HUES6 (cell line): ENCODE measurements around the gene FLT4.

Experiments
- H3K27ac ChIP-seq: 2 replicates; pipeline ENCODE4 v1.7.0; 2013; ENCODE audit warnings: low read depth, mild to moderate bottlenecking, low read length, inconsistent platforms
- H3K27me3 ChIP-seq: 2 replicates; pipeline ENCODE4 v1.6.1; 2013; ENCODE audit warnings: low read length; ENCODE audit not compliant: control insufficient read depth, insufficient read depth
- H3K36me3 ChIP-seq: 2 replicates; pipeline ENCODE4 v1.6.1; 2013; ENCODE audit warnings: low read length; ENCODE audit not compliant: control insufficient read depth, insufficient read depth
- H3K4me1 ChIP-seq: 2 replicates; pipeline ENCODE4 v1.6.1; 2013; ENCODE audit warnings: low read length; ENCODE audit not compliant: control insufficient read depth, insufficient read depth
- H3K4me3 ChIP-seq: 2 replicates; pipeline ENCODE4 v1.5.1; 2013; ENCODE audit warnings: low read depth, low read length
- H3K9ac ChIP-seq: one replicate; pipeline ENCODE4 v1.6.1; 2013; ENCODE audit warnings: mild to moderate bottlenecking, low read length
- H3K9me3 ChIP-seq: 2 replicates; pipeline ENCODE4 v1.6.1; 2013; ENCODE audit warnings: low read depth, low read length; ENCODE audit not compliant: control insufficient read depth, insufficient read depth

The FLT4 gene

DNA sequence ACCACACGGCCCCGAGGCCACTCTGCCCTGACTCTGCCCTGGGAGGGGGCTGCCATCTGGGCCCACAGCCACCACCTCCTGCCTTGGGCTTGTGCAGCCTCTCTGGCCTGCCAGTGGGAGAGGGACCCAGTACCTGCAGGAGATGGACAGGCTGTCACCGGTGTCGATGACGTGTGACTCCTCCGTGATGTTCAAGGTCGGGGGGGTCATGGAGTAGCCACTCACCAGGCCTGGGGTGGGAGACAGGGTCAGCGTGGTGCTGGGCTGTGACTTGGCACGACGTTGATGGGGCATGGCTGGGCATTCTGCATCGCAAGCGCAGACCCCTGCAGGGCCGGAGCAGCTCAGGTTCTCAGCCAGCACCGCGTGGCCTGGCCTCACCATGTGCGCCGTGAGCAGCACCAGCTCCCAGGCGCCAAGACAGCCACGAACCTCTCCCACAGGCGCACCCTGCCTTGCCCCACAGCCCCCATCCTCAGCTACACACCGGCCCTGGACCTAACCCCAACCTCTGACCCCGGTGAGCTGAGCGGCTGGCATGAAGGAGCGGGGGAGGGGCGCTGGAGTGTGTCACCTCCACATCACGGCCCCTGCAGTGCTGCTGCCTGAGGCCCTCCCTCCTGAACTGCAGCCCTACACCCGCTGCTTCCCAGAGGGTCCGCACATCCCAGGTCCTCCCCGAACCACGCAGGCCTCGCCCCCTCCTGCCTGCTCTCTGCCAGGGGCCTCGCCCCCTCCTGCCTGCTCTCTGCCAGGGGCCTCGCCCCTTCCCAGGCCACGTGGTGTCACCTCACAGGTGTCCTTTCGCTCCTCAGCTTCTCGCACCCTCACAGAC, 17.6 kb downstream of the FLT4 start:
- H3K4me3 ChIP-seq = no peak overlapping the region
- no peaks in the 10 kb centered on the region for H3K27me3 ChIP-seq
- no peak overlapping the region for H3K27ac ChIP-seq
- H3K36me3 ChIP-seq = no peaks in the 10 kb centered on the region
- H3K9me3 ChIP-seq = no peaks in the 10 kb centered on the region
- H3K4me1 ChIP-seq = peaks cover 8% of the 10 kb centered on the region; the same call in 1 of the 2 replicates
- no peak overlapping the region for H3K9ac ChIP-seq

DNA sequence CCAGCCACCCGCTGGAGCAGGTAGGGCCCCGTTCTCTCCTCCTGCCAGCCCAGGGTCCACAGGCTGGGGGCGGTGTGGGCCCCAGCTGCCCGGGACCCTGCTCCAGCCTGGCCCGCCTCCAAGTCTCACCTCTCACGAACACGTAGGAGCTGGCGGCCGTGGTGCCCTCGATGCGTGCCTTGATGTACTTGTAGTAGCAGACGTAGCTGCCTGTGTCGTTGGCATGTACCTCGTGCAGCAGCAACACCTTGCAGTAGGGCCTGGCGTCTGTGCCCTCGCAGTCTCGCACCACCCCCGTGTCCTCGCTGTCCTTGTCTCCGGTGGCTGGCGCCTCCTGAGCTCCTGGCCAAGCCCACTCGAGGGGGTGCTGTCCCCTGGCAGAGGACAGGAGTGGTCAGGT, 19.0 kb downstream of the FLT4 start:
- Histone ChIP-seq H3K9me3 (no peaks in the 10 kb centered on the region), H3K36me3 (no peaks in the 10 kb centered on the region), H3K27ac (no peak overlapping the region), H3K4me1 (peaks cover 8% of the 10 kb centered on the region; the same call in 1 of the 2 replicates), H3K9ac (no peak overlapping the region), H3K4me3 (no peak overlapping the region), H3K27me3 (no peaks in the 10 kb centered on the region)

DNA sequence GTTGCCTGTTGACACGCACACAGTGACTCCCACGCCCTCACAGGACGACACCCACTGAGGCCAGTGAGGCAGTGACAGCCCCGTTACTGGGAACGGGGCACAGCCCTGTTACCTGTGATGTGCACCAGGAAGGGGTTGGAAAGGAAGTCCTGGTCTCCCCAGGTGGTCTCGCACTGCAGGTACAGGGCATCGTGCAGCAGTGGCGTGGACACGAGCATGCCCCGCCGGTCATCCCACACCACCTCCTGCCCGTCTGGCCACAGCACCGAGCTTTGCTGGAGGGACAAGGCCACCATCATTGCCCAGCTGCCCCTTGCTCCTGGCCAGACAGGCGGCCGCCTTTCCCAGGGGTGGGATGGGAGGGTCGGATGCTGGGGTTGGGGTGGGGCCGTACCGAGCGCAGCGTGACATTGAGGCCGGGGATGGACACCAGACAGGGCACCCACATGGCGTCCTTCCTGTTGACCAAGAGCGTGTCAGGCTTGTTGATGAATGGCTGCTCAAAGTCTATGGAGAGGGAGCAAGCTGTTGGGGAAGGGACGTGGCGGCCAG, 19.5 kb downstream of the FLT4 start:
- no peak overlapping the region for H3K4me3 ChIP-seq
- H3K36me3 ChIP-seq = no peaks in the 10 kb centered on the region
- H3K9me3 ChIP-seq = no peaks in the 10 kb centered on the region
- H3K27me3 ChIP-seq = no peaks in the 10 kb centered on the region
- H3K9ac ChIP-seq = no peak overlapping the region
- no peak overlapping the region for H3K27ac ChIP-seq
- H3K4me1 ChIP-seq = peaks cover 8% of the 10 kb centered on the region; the same call in 1 of the 2 replicates

DNA sequence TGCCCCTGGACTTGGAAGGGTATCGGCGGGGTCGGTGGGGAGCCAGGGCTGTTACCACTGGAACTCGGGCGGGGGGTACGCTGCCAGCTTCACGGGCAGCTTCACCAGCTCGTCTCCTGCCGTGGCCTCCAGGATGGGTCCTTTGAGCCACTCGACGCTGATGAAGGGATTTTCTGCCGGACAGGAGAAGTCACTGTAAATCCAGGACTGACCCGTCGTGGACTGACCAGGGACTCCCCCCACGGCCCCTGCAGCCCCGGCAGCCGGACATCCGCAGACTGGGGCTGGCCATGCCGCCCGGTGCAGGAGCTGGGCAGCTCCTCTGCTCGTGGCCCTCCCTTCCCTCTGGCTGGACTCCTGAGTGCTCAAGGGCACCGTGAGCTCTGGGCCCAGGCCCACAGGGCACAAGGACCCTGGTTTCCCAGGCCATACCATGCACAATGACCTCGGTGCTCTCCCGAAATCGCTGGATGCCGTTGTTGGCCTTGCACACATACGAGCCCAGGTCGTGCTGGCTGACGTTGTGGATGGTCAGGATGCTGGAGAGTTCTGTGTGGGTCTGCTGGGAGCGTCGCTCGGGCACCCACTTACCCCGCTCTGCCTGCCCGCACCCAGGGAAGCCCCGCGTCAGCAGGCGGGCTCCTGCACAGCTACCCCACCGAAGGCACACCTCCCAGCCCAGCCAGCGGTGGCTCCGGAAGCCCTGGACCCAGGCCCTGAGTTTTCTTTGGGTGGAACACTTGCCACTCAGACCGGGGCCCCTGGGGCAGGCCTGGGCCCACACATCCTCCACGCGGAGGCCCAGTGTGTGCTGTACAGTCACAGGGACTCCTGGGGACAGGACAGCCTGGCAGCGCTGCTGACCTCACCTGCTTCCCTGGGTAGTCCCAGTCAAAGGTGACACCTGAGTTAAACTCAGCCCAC, 20.3 kb downstream of the FLT4 start:
- Histone ChIP-seq H3K27ac (no peak overlapping the region), H3K4me1 (peaks cover 8% of the 10 kb centered on the region; the same call in 1 of the 2 replicates), H3K9ac (no peak overlapping the region), H3K9me3 (no peaks in the 10 kb centered on the region), H3K4me3 (no peak overlapping the region), H3K27me3 (no peaks in the 10 kb centered on the region), H3K36me3 (no peaks in the 10 kb centered on the region)

DNA sequence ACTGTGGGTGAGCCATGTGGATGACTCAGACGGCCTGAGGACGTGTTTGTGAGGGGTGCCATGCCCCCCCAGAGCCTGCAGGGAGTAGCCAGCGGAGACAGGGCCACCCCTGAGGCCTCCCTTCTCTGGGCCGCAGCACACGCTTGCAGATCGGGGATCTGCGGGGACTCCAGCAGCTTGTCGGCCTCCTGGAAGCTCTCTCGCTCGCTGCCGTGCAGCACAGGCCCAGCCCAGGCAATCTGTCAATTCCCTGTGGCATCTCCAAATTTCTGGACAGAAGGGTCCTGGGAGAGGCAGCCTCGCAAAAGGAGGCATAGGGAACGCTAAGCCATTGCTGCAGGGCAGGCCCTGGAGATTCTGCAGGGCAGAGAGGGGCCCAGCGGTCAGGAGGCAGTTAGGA, 21.2 kb downstream of the FLT4 start:
- H3K4me3 ChIP-seq = no peak overlapping the region
- no peaks in the 10 kb centered on the region for H3K27me3 ChIP-seq
- H3K9me3 ChIP-seq = no peaks in the 10 kb centered on the region
- H3K9ac ChIP-seq = no peak overlapping the region
- no peak overlapping the region for H3K27ac ChIP-seq
- H3K4me1 ChIP-seq = peaks cover 8% of the 10 kb centered on the region; the same call in 1 of the 2 replicates
- H3K36me3 ChIP-seq = no peaks in the 10 kb centered on the region

DNA sequence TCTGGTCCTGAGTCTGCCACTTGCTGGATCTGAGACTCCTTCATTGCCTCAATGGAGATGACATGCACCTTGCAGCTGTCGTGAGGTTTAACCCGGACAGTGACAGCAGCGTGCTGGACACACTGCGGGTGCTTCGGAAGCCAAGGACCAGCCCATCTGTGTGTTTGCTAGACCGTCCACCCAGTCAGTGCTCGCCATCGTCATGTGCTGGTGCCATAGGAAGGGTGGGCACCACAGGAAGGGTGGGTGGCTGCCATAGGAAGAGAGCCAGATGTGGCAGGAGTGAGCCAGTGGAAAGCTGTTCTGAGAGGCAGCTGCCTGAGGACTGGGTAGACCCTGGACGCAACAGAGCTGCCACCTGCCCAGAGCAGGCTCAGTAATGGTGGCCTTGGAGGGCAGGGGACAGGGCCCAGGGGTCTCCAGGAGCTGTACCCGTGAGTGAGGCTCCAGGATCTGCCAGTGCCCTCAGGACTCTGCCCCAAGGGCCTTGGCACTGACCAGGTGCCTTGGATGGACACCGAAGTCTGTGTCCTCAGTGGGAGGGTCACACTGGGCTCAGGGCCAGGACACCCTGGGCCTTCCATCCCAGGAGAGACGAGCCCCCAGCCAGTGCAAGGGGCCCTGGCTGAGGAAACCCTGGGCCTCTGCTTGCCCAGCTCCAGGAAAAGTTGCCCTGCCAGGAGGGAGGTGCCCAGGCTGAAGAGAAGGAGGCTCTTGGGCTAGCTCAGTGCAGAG, 21.8 kb downstream of the FLT4 start:
- Histone ChIP-seq H3K36me3 (no peaks in the 10 kb centered on the region), H3K27me3 (no peaks in the 10 kb centered on the region), H3K9me3 (no peaks in the 10 kb centered on the region), H3K4me1 (peaks cover 8% of the 10 kb centered on the region; the same call in 1 of the 2 replicates), H3K27ac (no peak overlapping the region), H3K4me3 (no peak overlapping the region), H3K9ac (no peak overlapping the region)

DNA sequence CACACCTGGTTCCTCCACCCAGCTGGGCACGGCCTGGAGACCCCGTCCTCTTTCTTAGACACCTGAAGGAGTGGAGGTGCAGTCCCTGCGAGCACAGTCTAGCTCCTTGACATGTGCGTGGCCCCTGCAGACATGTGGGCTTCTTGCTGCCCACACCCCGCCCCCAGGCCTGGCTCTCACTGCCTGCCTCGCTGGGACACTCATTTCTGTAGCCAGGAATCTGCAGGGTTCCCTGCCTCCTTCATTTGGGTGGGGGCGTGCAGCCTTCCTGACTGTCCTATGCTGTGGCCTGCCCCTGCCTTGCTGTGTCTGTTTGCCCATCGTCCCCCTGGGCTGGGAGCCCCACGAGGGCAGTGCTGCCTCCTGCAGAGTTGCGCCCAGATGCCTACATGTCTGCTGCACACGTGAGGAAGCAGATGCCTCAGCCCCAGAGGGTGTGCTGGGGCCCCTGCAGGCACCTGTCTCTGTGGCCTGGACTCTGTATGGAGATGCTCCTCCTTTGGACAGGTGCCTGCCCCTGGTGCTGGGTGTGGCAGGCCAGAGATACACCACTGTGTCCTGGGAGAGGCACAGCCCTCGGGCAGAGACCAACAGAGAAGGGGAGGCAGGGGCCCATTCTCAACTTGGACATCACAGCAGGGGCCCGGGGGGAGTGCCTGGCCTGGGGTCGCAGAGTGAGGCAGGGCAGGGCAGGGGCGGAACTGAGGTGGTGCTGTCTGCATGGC, 22.6 kb downstream of the FLT4 start:
- no peak overlapping the region for H3K27ac ChIP-seq
- H3K27me3 ChIP-seq = no peaks in the 10 kb centered on the region
- no peak overlapping the region for H3K9ac ChIP-seq
- H3K4me1 ChIP-seq = peaks cover 3% of the 10 kb centered on the region; the same call in 1 of the 2 replicates
- no peaks in the 10 kb centered on the region for H3K36me3 ChIP-seq
- no peaks in the 10 kb centered on the region for H3K9me3 ChIP-seq
- H3K4me3 ChIP-seq = no peak overlapping the region

DNA sequence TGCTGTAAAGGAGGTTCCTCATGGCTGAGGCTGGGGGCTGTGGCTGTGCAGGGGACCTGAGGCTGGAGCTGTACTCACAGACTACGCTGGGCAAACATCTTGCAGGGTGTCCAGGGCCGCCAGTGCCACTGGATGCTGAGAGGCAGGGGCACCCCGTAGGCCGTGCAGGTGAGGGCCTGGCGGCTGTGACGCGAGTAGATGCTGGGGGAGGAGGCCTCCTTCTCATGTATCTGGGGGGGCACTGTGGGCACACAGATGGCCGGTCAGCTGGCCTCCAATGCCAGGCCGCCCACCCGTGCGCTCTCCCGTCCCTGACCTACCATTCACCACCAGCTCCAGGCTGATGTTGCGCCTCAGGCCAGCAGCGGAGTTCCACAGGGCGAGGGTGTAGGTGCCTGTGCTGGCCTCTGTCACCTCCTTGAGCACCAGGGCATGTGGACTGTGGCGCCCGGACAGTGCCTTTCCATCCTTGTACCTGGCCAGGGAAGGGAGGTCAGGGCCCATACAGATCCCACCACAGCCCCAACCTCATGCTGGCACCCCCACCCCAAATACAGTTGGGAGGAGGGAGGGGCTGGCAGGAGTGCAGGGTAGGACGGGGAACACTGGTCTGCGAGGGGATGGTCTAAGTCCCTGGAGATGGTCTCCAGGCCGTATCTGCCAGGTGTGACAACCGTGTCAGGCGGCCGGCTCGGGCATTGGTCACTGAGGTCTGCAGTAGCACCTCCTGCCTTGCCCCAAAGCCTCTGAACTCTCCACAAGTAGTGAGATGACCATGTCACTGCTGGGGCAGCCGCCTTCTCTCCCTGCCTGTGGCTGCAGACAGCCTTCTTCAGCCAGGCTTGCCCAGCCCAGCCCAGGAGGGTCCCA, 23.4 kb downstream of the FLT4 start:
- H3K9ac ChIP-seq = no peak overlapping the region
- H3K27ac ChIP-seq = no peak overlapping the region
- H3K4me1 ChIP-seq = no peaks in the 10 kb centered on the region; the same call in 1 of the 2 replicates
- peaks cover under 1% of the 10 kb centered on the region; the same call in 1 of the 2 replicates for H3K27me3 ChIP-seq
- no peaks in the 10 kb centered on the region for H3K9me3 ChIP-seq
- no peaks in the 10 kb centered on the region for H3K36me3 ChIP-seq
- no peak overlapping the region for H3K4me3 ChIP-seq

DNA sequence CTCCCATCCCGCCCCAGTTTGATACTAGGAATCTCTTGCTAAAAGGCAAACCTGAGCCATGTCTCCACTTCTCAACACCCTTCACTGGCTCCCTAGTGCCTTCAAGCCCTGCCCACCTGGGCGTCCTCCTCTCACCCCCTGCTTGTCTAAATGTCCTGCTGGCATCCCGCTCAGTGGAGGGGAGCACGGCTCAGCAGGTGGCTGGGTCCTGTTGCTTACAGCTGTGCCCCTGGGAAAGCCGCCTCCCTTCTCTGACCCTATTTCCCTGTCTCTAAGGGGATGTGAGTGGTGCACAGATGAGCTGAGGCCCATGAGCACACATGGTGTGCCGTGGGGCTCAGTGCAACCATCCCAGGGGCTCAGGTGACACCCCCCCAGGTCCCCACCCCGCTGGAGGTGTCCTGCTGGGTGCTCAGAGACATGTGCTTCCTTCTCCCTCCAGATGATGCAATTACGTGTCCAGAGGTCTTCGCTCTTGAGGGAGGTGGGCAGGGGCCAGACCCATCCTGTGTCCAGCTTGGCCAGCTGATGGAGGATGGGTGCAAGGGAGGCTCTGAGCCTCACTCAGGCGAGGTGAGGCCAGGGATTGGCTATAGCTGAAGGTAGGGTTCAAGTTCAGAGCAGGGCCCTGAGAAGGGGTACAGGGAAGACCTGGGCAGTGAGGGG, 24.1 kb downstream of the FLT4 start:
- Histone ChIP-seq H3K27me3 (peaks cover 8% of the 10 kb centered on the region), H3K9ac (no peak overlapping the region), H3K27ac (no peak overlapping the region), H3K9me3 (no peaks in the 10 kb centered on the region), H3K36me3 (no peaks in the 10 kb centered on the region), H3K4me1 (no peaks in the 10 kb centered on the region; the same call in 1 of the 2 replicates), H3K4me3 (no peak overlapping the region)
